Stimulated activated CD8-positive, alpha-beta memory T cell treated with anti-CD3 and anti-CD28 coated beads, Interleukin-4, amount 100 ng/mL, for 1 hour (primary cell): ENCODE measurements around the gene VSTM2B.

Experiments
- DNase-seq, 2 donors: peaks; one replicate each; pipeline ENCODE4 v3.0.0-alpha.2; 2020; ENCODE audit warnings: low read depth in 2 of 2, low spot score in 1 of 2

Gene VSTM2B

DNA sequence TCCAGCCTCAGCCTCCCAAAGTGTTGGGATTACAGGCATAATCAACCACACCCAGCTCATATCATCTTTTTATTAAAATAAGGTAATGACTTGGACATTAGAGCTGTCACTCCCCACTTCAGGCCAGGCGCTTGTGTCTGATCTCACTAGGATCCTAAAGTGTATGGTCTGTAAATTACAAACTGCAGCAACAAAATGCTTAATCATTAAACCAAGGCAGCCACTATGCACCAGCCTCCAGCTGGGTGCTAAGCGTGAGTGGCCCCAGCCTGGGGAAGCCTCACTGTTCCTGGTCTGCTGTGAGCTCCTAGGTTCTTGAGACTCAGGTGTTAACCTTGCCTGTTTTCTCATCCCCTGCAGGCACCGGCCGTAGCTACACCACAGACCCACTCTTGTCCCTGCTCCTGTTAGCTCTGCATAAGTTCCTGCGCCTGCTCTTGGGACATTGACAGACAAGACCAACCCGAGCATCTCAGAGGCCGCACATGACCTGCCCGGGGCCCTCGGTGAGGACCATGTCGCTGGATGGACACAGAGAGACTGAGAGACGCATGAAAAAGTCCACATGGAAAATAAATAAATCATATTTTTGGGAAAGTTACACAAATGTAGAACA lies 37.8 kb downstream of the VSTM2B start:
- no peak for DNase-seq

DNA sequence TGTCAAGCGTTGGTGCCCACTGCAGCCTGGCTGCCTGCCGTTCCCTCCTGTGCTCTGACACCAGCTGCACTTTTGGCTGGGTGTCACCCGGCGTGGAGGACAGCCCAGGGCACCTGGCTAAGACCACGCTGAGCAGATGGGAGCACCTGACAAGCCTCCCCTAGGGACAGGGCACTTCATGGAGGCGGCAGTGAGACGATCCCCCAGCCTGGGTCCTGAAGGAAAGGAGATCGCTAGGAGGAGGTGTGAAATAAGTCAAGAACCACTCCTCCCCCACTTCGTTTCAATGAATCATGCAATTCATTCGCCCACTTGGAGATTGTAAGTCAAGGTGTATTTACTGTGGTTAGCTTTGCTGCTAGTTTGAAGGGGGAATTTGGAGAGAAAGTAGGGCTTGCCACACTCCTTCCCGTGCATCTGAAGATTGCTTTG lies 38.8 kb downstream of the VSTM2B start:
- DNase-seq, result no peak

DNA sequence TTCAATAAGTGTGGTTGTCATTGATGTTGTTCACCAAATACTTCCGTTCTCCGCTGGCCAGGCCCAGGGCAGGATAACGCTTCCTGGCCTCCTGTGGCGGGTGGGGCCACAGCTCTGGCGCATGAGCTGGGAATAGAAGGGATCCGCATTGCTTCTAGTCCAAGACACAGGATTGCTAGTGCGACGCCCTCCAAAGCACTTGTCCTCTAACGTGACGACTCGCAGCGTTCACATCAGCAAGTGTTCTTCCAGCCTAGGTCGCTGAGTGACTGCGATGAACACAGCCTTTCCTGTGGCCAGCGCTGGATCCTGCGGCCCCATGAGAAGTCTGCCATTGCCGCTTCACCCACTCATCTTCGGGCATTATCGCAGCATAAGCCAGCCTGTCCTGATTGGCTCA lies 39.4 kb downstream of the VSTM2B start:
- DNase-seq, result no peak

DNA sequence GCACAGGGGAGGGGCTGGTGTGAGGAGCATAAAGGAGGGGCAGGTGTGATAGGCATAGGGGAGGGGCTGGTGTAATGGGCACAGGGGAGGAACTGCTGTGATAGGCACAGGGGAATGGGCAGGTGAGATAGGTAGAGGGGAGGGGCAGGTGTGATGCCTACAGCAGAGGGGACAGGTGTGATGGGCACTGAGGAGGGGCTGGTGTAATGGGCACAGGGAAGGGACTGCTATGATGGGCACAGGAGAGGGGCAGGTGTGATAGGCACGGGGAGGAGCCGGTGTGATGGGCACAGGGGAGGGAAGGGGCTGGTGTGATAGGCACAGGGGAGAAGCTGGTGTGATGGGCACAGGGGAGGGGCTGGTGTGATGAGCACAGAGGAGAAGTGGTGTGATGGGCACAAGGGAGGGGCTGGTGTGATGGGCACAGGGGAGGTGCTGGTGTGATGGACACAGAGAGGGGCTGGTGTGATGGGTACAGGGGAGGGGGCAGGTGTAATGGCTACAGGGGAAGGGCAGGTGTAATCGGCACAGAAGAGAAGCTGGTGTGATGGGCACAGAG lies 40.8 kb downstream of the VSTM2B start:
- DNase-seq, result no peak

DNA sequence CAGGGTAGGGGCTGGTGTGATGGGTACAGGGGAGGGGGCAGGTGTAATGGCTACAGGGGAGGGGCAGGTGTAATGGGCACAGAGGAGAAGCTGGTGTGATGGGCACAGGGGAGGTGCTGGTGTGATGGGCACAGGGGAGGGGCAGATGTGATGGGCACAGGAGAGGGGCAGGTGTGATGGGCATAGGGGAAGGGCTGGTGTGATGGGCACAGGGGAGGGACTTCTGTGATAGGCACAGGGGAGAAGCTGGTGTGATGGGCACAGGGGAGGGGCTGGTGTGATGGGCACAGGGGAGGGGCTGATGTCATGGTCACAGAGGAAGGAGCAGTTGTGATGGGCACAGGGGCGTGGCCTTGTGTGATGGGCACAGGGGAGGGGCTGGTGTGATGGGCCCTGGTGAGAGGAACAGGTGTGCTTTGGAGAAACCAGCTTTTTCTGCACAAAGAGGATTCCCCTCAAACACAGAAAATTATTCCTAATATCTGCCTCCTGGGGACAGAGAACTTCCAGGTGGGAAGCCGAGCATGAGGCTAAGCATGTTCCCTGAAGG lies 41.6 kb downstream of the VSTM2B start:
- no peak for DNase-seq

DNA sequence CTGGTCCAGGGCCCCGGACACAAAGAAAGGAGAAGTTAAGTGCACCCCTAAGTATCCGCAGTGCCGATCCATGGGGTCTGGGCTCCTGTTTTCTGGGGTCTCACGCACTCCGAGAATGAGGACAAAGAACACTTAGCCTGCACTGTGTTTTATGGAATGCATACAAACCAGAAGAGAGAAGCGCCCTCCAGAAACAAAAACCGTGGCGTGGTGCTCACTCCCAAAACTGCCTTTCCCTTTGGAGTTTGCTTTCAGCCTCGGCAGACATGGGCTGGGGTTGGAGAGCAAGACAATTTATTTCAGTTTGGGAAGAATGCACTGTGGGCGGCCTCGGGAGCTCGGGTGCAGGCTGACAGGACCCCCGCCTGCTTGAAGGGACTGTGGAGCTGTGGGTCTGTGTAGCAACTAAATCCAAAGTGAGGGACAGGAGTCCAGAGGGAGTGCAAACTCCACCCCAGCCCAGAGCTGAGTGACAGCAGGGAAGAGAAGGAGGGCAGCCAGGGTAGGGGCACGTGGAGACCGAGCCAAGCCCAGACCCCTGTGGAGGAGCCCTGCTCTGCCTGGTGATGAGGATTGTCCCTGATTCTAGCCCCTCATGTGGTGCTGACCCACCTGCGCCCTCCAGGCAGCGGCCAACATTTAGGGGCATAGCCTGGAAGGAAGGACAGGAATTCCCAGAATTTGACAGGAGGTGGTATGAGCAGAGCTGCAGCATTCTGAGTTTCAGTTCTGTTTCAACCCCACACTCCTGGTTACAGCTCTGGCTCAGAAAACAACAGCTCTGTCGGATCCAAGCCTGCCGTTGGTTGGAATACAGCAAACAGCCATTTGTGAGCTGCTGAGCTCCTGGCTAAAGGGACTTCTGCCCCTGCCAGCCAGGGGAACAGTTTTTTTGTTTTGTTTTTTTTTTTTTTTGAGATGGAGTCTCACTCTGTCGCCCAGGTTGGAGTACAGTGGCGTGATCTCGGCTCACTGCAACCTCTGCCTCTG lies 42.5 kb downstream of the VSTM2B start:
- DNase-seq, result no peak

DNA sequence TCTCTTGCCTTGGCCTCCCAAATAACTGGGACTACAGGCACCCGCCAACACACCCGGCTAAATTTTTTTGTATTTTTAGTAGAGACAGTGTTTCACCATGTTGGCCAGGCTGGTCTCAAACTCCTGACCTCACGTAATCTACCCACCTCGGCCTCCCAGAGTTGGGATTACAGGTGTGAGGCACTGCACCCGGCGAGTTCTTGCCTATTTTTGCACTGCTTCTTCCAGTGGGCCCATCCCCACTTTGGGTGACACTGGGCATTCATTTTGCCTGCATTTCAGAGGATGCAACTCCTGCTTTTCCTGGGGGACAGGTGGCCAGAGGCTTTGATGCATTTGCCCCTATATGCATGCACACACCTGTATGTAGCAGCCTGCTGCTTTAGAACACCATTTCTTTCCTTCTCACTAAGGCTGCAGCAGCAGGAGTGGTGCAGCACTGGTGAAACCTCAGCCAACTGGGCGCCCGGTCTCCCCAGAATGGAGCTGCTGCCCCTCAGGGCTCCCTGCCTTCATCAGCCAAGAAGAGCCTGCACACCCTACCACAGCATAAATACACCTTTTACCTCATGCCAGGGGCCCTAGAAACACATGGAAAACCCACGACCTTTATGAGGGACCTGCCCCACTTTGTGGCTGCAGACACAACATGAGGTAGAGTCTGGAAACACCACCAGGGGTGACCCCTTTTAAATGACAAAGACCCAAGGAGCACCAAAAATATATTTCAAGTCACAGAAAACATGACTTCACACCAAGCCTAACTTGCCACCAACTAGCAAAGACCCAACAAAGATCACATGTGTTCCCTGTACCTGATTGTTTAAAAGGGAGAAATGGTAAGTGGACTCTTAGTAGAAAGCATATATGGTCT lies 43.5 kb downstream of the VSTM2B start:
- no peak for DNase-seq

DNA sequence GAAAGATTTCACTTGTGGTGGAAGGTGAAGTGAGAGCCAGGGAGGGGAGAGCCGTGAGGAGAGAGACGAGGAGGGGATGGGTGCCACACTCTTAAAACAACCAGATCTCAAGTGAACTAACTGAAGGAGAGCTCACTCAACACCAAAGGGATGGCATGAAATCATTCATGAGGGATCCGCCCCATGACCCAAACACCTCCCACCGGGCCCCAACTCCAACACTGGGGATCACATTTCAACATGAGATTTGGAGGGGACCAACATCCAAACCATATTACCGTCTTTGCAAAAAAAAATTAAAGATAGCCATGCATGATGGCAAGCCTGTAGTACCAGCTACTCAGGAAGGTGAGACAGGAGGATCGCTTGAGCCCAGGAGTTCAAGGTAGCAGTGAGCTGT lies 45.4 kb downstream of the VSTM2B start:
- DNase-seq, result no peak

DNA sequence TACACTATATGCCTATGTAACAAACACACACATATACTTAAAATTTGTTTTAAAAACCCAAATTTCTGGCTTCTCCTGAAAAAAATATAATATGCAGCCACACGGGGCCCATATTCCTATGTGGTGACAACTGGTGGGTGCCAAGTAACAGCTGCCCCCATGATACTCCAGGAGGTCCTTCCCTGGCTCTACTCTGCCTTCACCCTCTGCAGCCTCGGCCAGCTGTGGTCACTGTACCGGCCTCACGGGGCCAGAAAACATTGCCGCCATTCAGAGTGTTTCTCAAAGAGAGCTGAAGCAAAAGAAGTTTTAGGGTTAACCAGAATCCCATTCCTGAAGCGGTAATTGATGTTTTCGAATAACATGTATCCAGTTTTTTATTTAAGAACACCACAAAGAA lies 47.7 kb downstream of the VSTM2B start:
- no peak for DNase-seq

DNA sequence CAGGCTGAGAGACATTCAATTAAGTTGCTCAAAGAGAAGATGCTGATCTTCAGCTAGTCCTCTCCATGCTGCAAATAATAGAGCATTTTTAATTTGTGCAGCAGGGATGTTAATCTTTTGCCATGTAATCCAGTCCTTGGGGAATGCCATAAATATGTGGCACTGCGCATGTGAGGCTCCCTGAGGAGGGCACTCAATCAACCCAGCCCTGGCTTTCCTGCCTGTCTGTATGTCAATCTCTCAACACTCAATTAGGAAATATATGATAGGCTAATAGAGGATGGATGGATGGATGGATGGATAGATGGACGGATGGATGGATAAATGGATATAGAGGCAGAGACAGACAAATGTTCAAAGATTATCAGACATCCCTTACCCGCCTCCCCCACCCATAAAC lies 48.7 kb downstream of the VSTM2B start:
- DNase-seq, result no peak

DNA sequence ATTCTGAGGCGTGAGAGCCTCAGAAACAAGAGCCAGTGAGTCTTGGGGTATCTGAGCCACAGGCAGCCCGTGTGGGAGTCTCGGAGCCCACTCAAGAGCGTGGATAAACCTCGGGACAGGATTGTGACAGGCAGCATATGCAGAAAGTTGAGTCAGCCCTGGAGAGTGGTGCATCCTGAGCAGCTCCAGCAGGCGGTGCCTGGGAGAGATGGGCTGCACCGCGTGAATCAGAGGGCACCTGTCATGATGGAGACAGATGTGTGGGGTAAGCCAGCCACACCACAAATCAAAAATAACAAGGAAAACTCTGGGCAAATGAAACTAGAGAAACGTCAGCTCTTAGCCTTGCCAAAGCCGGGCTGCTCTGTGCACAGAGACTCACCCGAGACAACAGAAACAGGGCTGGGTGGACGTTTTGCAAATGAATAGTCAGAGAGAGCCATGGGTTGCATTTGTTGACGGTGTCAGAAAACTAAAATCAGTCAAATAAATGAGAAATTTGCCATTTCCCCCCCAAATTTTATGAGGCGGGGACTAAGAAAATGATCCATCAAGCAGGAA lies 50.3 kb downstream of the VSTM2B start:
- DNase-seq, result no peak

DNA sequence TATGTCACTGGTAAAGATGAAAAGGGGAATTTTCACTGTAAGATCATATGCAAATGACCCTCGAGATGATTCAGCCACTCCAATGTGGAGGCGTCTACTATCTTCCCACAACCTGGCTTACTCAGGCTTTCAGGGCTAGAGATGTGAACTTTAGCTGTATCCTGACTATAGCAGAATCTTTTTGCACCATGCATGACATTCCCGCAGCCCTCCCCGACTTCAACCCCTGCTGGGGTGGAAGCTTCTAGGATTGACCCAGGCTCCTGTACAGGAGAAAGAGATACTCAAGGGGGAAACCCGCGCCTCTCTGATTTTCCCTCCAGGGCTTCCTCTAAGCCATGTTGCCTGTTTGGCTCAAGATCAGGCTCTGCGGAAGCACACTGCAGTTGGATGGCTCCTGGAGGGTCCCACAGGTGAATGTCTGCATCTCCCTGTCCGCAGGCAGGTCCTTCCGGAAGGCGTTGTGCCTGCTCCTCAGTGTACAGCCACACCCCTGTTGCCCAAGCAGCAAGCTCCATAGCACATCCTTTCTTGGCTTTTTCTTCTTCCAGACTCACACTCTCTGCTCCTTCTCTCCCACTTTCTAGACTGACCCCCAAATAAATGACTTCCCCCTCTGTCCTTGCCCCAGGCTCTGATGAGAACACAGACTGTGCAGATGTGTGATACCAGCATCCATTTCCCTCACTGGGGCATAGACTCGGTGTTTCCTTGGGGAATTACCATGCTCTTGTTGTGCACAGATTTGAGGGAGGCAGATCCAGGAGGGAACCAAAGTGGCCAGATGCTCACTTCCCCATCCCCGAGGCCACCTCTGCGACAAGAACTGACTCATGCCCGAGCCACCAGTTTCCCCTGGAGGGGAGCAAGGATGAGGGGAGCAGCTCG lies 51.2 kb downstream of the VSTM2B start:
- DNase-seq, result no peak

DNA sequence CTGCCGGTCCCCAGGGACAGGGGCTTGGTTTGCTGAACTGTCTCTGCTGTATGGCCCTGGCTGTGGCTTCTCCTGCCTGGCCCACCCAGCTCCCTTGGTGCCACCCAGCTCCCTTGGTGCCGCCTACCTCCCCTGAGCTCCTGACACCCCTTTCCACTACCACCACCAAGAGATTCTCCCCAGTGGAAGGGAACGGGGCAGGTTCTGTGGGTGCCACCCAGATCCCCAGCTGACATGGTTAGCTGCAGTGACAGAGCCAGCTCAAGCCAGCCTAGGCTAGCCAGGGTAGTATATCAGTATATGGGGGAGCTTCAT lies 51.8 kb downstream of the VSTM2B start:
- no peak for DNase-seq

DNA sequence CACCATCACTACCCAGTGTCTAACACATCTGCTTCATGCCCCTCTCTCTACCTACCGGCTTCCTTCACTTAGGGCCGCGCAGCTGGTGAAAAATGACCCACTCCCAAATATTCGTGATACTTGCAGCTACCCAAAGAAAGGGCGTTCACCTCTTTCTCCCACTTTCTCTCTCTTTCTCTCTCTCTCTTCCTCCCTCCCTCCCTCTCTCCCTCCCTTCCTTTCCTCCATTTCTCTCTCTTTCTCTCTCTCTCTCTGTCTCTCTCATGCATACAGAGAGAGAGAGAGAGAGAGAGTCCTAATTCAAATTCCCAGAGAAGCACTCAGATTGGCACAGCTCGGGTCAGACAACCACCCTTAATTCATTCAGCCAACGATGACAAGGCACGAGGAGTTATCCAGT lies 52.6 kb downstream of the VSTM2B start:
- no peak for DNase-seq

DNA sequence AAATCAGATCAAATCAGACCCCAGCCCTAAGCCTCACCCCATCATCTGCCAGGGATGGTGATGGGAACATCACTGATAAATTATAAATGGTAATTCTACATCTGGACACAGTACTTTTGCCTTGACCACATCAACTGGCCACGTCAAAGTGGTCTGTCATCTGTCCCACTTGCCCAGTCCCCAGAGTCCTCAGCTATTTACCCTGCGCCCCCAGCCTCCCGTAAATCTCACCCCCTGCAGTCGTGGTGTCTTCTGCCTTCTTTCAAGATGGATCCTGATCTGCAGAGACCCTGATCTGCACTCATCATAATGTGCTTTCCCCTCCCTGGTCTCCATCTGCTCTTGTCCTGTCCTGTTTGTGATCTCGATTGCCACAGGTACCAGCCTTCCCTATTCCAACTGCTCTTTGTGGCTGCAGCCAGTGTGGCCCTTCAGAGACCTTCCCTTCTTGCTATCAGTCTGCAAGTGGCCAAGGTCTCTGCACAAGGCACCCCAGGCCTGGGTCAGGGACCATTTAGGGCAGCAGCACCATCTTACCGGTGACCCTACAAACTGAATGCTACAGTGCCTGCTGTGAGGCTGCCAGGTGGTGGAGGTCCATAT lies 53.6 kb downstream of the VSTM2B start:
- DNase-seq, result no peak

DNA sequence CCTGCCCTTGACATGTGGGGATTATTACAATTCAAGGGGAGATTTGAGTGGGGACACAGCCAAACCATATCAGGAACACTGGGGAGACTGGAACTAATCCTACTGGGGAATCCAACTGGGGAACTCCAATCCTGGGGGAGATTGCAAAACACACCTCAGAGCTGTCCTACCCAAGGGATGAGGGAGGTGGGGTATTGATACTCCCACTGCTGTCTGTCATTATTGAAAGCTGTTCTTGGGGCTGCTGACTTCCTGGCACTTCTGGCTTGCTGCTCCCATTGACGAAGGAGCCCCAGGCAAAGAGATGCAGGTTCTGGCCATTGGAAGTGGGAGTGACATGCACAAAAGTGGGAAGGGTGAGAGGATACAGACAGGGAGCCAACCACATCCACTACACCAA lies 55.6 kb downstream of the VSTM2B start:
- DNase-seq, result no peak

DNA sequence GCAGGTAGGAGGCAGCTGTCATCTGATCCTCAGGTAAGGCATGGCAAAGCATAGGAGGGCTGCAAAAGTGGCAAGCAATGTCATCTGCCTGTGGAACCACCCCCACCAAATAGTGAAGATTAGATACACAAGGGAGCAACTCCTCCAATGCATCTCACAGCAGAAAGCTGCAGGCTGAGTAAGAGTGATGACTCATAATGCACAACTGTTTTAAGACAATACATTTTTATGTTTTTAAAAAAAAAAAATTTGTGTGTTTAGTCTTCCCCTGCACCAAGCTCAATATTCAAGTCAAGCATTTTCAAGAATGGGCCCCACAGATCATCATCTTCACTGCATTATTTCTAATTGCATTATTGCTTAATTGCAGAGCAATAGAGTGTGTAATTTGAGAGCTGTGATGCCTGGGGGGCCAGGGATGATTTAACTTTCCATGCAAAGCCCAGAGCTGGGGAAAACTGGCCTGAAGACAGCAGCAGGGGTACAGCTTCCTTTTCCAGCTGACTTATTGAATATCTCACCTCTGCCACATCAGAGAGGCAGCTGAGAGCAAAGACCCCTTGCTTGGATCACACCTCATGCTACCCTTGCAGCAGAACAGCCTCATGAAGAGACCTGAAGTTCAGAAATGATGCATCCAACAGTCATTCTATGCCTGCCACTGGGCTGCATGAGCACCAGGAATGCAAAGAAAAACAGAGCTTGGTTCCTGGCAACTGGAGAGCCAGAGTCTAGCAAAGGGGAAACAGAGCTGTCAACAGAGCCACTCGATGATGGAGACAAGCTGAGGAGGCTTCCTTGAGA lies 57.6 kb downstream of the VSTM2B start:
- no peak for DNase-seq

DNA sequence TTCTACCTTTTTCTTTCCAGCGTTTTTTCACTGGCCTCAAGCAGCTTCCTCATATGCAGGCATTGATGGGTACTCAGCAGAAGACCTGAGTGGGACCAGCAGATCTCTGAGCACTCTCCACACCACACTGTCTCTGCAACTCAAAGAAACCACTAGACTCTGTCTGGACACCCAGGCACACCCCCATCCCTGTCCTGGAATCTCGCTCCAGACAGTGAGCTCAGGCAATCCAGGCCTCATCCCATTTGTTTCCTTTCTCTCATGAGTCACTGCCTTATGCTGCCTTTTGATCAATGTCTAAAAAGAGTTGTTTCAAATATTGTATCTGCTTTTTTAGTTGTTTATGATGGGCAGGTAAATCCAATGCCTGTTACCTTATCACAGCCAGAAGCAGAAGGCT lies 60.6 kb downstream of the VSTM2B start:
- DNase-seq, result no peak

DNA sequence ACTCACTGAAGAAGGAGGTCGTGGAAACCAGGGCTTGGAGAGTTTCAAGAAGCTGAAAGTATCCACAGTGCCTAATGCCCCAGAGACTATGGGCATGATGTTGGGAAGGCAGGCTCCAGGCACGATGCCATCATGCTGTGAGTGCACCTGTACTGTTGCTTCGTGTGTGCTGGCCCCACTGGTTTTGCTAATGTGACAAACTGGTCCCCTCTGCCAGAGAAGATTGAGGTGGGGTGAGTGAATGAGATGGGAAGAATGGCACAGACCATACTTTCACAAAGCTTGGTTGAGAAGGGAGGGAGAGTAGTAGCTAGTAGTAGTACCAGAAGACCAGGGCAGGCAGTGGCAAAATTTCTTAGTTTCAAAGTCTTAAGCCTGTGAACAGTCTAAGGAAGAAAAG lies 61.3 kb downstream of the VSTM2B start:
- DNase-seq, result no peak
